Sigmoid colon (tissue), 4 donors: ENCODE results near the gene SUSD6.

Source experiments
- CTCF ChIP-seq, 4 experiments: fragments of 450-650 bp in 3 of 4; fragments of 200-600 bp in 1 of 4; IDR thresholded peaks; one replicate each; pipeline ENCODE4 v1.5.1; 2016 to 2019; ENCODE audit warnings: antibody characterized with exemption in 4 of 4, mild to moderate bottlenecking in 3 of 4, moderate library complexity in 2 of 4
- EP300 ChIP-seq, 4 donors: sonication (generic); formaldehyde crosslinking; IDR thresholded peaks; one replicate each; pipeline ENCODE4 v1.6.1; 2017; ENCODE audit warnings: antibody characterized with exemption in 4 of 4
- POLR2AphosphoS5 ChIP-seq, 4 donors: sonication (generic); formaldehyde crosslinking; IDR thresholded peaks; one replicate each; pipeline ENCODE4 v1.6.1; 2017; ENCODE audit warnings: antibody characterized with exemption in 4 of 4

DNA sequence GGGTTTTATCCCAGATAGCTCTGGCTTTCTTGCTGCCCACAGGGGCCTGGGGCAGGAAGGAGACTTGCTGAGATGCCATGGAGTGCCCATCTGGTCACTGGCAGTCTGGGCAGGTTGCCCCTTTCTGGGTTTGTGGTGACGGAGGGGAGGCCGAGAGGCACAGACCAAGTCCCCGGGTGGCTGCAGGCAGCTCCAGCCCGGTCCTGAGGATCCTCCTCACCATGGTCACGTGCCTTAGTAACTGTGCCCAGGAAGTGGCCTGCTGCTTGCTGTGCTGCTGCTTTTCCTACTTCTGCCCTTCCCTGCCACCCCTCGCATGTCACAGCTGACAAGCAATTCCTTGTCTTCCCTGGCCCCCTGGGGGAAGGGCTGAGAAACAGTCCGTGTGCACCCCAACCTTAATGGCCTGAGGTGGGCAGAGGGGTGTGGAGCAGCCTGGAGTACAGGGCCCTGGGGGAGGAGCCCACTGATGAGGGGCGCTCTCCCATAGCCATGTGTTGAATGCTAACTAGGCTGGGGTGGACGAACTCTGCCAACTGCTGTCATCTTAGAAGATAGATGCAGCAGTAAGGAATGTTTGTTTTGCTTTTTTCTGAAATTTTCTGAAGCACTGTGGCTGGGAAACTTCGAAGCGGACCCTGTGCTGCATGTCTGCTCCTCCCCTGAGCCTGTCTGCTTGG, 100.6 kb downstream of the SUSD6 start:
- TF ChIP-seq CTCF (IDR thresholded peaks at IDR 0.05), result no peak
- no peak for TF ChIP-seq POLR2AphosphoS5 (IDR thresholded peaks at IDR 0.05)
- TF ChIP-seq EP300 (IDR thresholded peaks at IDR 0.05), result no peak
